H1 (cell line): ENCODE measurements around the gene IL18BP. TPM values are rescaled to one million over a fixed set of nuclear protein-coding genes. Genes with fewer than 3 reads are reported as not detected.

ENCODE experiments used
- CTCF ChIA-PET: fragments of 300-600 bp; sonication (Branson Sonifier 250); formaldehyde crosslinking; loops from one replicate; lab custom pipeline; 2021; ENCODE audit not compliant: partially characterized antibody; lab: Charles Lee
- POLR2A ChIA-PET: fragments of 300-600 bp; sonication (Branson Sonifier 250); formaldehyde crosslinking; loops from one replicate; lab custom pipeline; 2021; ENCODE audit warnings: inconsistent platforms; ENCODE audit not compliant: partially characterized antibody; lab: Charles Lee
- DNase-seq, 2 experiments: peaks; one replicate each; pipeline versions ENCODE4 v3.0.0 to v3.0.0-alpha.2; 2010 to 2022; ENCODE audit warnings: low spot score in 2 of 2, low read depth in 1 of 2, mixed read lengths in 1 of 2
- FAIRE-seq: peaks from 2 replicates; lab custom pipeline; 2011; peaks lifted over from hg19 to GRCh38; lab: Jason Lieb, UNC
- H2AFZ ChIP-seq: 2 replicates; pipeline ENCODE4 v1.8.1; 2012; ENCODE audit warnings: low read length, inconsistent platforms
- H2AK5ac ChIP-seq: 2 replicates; pipeline ENCODE4 v1.6.1; 2013; ENCODE audit warnings: low read depth, low read length
- H2BK120ac ChIP-seq: replicated peaks from 2 replicates; pipeline ENCODE3; 2013; ENCODE audit warnings: low read depth, low read length, inconsistent platforms
- H2BK12ac ChIP-seq: 2 replicates; pipeline ENCODE4 v1.6.1; 2013; ENCODE audit warnings: low read depth, low read length
- H2BK15ac ChIP-seq: 2 replicates; pipeline ENCODE4 v1.6.1; 2013; ENCODE audit warnings: low read length
- H2BK20ac ChIP-seq: 2 replicates; pipeline ENCODE4 v1.6.1; 2013; ENCODE audit warnings: low read length
- H2BK5ac ChIP-seq: 2 replicates; pipeline ENCODE4 v1.6.1; 2013; ENCODE audit warnings: low read depth, low read length
- H3K14ac ChIP-seq: 2 replicates; pipeline ENCODE4 v1.6.1; 2013; ENCODE audit warnings: inconsistent platforms; ENCODE audit not compliant: insufficient read length
- H3K18ac ChIP-seq: 2 replicates; pipeline ENCODE4 v1.6.1; 2013; ENCODE audit warnings: low read length; ENCODE audit errors: extremely low read depth
- H3K23ac ChIP-seq: 2 replicates; pipeline ENCODE4 v1.6.1; 2013; ENCODE audit warnings: inconsistent platforms; ENCODE audit not compliant: insufficient read length
- H3K23me2 ChIP-seq: 2 replicates; pipeline ENCODE4 v1.6.1; 2013; ENCODE audit warnings: low read depth, low read length
- H3K27ac ChIP-seq: 2 replicates; pipeline ENCODE4 v1.6.1; 2011; ENCODE audit warnings: low read depth, low read length, inconsistent platforms
- H3K27me3 ChIP-seq, 4 experiments: replicated peaks in 1 of 4; 1 replicate in 1 of 4; 2 replicates in 3 of 4; pipeline versions ENCODE4 v1.6.1 to v1.8.1; 2011 to 2013; ENCODE audit warnings: low read length in 3 of 4, mild to moderate bottlenecking in 3 of 4, inconsistent platforms in 2 of 4, mixed read lengths in 2 of 4, moderate library complexity in 1 of 4; ENCODE audit not compliant: control insufficient read depth in 3 of 4, insufficient read depth in 3 of 4; ENCODE audit errors: extremely low read depth in 1 of 4
- H3K36me3 ChIP-seq, 4 experiments: 2 replicates each; pipeline versions ENCODE4 v1.6.1 to v1.8.1; 2011 to 2013; ENCODE audit warnings: mild to moderate bottlenecking in 4 of 4, low read length in 3 of 4, moderate library complexity in 2 of 4, control low read depth in 1 of 4, inconsistent platforms in 1 of 4; ENCODE audit not compliant: insufficient read depth in 4 of 4, control insufficient read depth in 2 of 4
- H3K4ac ChIP-seq: replicated peaks from 2 replicates; pipeline ENCODE3; 2013; ENCODE audit warnings: low read length, low read depth, mixed read lengths, inconsistent platforms; ENCODE audit not compliant: insufficient read length
- H3K4me1 ChIP-seq, 4 experiments: replicated peaks in 1 of 4; 1 replicate in 1 of 4; 2 replicates in 3 of 4; pipeline versions ENCODE4 v1.6.1 to v1.8.1; 2011 to 2013; ENCODE audit warnings: low read length in 3 of 4, inconsistent platforms in 2 of 4, mixed read lengths in 1 of 4; ENCODE audit not compliant: insufficient read depth in 4 of 4, control insufficient read depth in 3 of 4
- H3K4me2 ChIP-seq, 2 experiments: 2 replicates each; pipeline versions ENCODE4 v1.6.1 to v1.8.1; 2011 to 2013; ENCODE audit warnings: low read depth in 2 of 2, low read length in 2 of 2, control low read depth in 1 of 2, inconsistent platforms in 1 of 2, mild to moderate bottlenecking in 1 of 2; ENCODE audit not compliant: insufficient read depth in 1 of 2
- H3K4me3 ChIP-seq, 4 experiments: fragments of 200-600, 300-600 bp in 1 of 4; sonication (generic), shearing (Covaris generic), sonication (Bioruptor Twin) in 1 of 4; 2 replicates each; pipeline versions ENCODE4 v1.5.1 to v1.8.1; 2011 to 2016; ENCODE audit warnings: low read length in 4 of 4, low read depth in 3 of 4, control low read depth in 2 of 4, inconsistent platforms in 2 of 4, mild to moderate bottlenecking in 2 of 4, mixed read lengths in 1 of 4, moderate library complexity in 1 of 4; ENCODE audit not compliant: insufficient read depth in 2 of 4; ENCODE audit errors: extremely low read depth in 1 of 4
- H3K56ac ChIP-seq: replicated peaks from 2 replicates; pipeline ENCODE3; 2013; ENCODE audit warnings: low read depth, mild to moderate bottlenecking, mixed read lengths, low read length, inconsistent platforms; ENCODE audit not compliant: insufficient read length
- H3K79me1 ChIP-seq: 2 replicates; pipeline ENCODE4 v1.6.1; 2013; ENCODE audit warnings: low read depth, low read length, control low read depth
- H3K79me2 ChIP-seq, 2 experiments: 2 replicates each; pipeline versions ENCODE4 v1.6.1 to v1.8.1; 2012 to 2013; ENCODE audit warnings: low read length in 2 of 2, mild to moderate bottlenecking in 2 of 2, inconsistent platforms in 1 of 2; ENCODE audit not compliant: insufficient read depth in 2 of 2, control insufficient read depth in 1 of 2
- H3K9ac ChIP-seq, 4 experiments: replicated peaks in 1 of 4; 1 replicate in 1 of 4; 2 replicates in 3 of 4; pipeline versions ENCODE4 v1.6.1 to v1.8.1; 2011 to 2013; ENCODE audit warnings: low read depth in 3 of 4, low read length in 3 of 4, control low read depth in 2 of 4, mild to moderate bottlenecking in 2 of 4, moderate library complexity in 2 of 4, inconsistent platforms in 1 of 4; ENCODE audit errors: extremely low read depth in 1 of 4
- H3K9me3 ChIP-seq, 2 experiments: 2 replicates each; pipeline versions ENCODE4 v1.6.1 to v1.8.1; 2012 to 2013; ENCODE audit warnings: mild to moderate bottlenecking in 2 of 2, moderate library complexity in 2 of 2, control low read depth in 1 of 2, inconsistent platforms in 1 of 2, low read depth in 1 of 2, low read length in 1 of 2, mixed read lengths in 1 of 2; ENCODE audit not compliant: insufficient read depth in 2 of 2
- H4K20me1 ChIP-seq, 2 experiments: replicated peaks in 1 of 2; 2 replicates each; pipeline versions ENCODE3 to v1.8.1; 2011 to 2013; ENCODE audit warnings: inconsistent platforms in 2 of 2, low read length in 2 of 2, mild to moderate bottlenecking in 1 of 2; ENCODE audit not compliant: insufficient read depth in 2 of 2, control insufficient read depth in 1 of 2
- H4K5ac ChIP-seq: 2 replicates; pipeline ENCODE4 v1.6.1; 2013; ENCODE audit warnings: low read length, low read depth, mixed read lengths, inconsistent platforms; ENCODE audit not compliant: insufficient read length
- H4K8ac ChIP-seq: 2 replicates; pipeline ENCODE4 v1.8.0; 2013; ENCODE audit warnings: mild to moderate bottlenecking, moderate library complexity, low read length, inconsistent platforms; ENCODE audit not compliant: insufficient read depth; ENCODE audit errors: extremely low read depth
- H4K91ac ChIP-seq: replicated peaks from 2 replicates; pipeline ENCODE3; 2013; ENCODE audit warnings: low read length, mixed read lengths, inconsistent platforms; ENCODE audit not compliant: insufficient read length
- BCL11A ChIP-seq, 2 experiments: IDR thresholded peaks; one replicate each; pipeline ENCODE4 v1.6.1; 2011; ENCODE audit warnings: low read depth in 2 of 2, low read length in 2 of 2, mild to moderate bottlenecking in 2 of 2
- EGR1 ChIP-seq: IDR thresholded peaks from 2 replicates; pipeline ENCODE4 v1.6.1; 2011; ENCODE audit warnings: low read depth, low read length, borderline replicate concordance
- KDM1A ChIP-seq: fragments of 200-600, 300-600 bp; sonication (generic); IDR thresholded peaks from 2 replicates; pipeline ENCODE4 v1.7.1; 2016; ENCODE audit warnings: mild to moderate bottlenecking, low read length, borderline replicate concordance
- NRF1 ChIP-seq: IDR thresholded peaks from 2 replicates; pipeline ENCODE4 v1.6.1; 2011; ENCODE audit warnings: mild to moderate bottlenecking, low read depth, low read length, improper control_type of control experiment
- POLR2AphosphoS5 ChIP-seq: IDR thresholded peaks from 2 replicates; pipeline ENCODE4 v1.6.1; 2011; ENCODE audit warnings: low read depth, low read length
- SP1 ChIP-seq: IDR thresholded peaks from 2 replicates; pipeline ENCODE4 v1.6.1; 2011; ENCODE audit warnings: low read depth, low read length
- SUZ12 ChIP-seq: fragments of 200-600 bp; sonication (generic); IDR thresholded peaks from 2 replicates; pipeline ENCODE4 v1.6.1; 2012; ENCODE audit warnings: mild to moderate bottlenecking, inconsistent platforms, low read length, moderate library complexity, mixed read lengths
- TAF7 ChIP-seq: optimal IDR thresholded peaks from 2 replicates; pipeline ENCODE3; 2011; ENCODE audit warnings: low read depth, mild to moderate bottlenecking, inconsistent platforms, low read length, moderate library complexity, borderline replicate concordance
- YY1 ChIP-seq: IDR thresholded peaks from 2 replicates; pipeline ENCODE4 v1.6.1; 2011; ENCODE audit warnings: low read depth, mild to moderate bottlenecking, low read length
- ZNF274 ChIP-seq: IDR thresholded peaks from 2 replicates; pipeline ENCODE4 v1.7.0; 2012; ENCODE audit warnings: low read length, borderline replicate concordance; ENCODE audit errors: extremely low read depth
- WGBS, 2 experiments: shearing (Covaris generic) in 1 of 2; methylation state at CpG; one replicate each; pipeline versions ENCODE4 v1.1.6 to v1.1.7; 2013 to 2015; ENCODE audit warnings: low lambda C conversion rate in 2 of 2, mixed read lengths in 2 of 2, inconsistent platforms in 1 of 2, low coverage in 1 of 2, missing lambda C conversion rate in 1 of 2; ENCODE audit not compliant: insufficient replicate concordance in 2 of 2, insufficient coverage in 1 of 2, insufficient read length in 1 of 2; ENCODE audit errors: extremely low coverage in 1 of 2, missing lambda C conversion rate in 1 of 2; 5-methylcytosine and 5-hydroxymethylcytosine counted together
- polyA plus RNA-seq, 7 experiments: library from polyadenylated mRNA; depleted of rRNA in 3 of 7; stranded (reverse) in 5 of 7; unstranded in 2 of 7; fragments of >200 nt in 5 of 7; fragments of 200-250 nt in 2 of 7; gene quantifications; 1 replicate in 5 of 7; 2 replicates in 1 of 7; 4 replicates in 1 of 7; pipeline versions ENCODE4 v1.2.1 to v1.2.3, GENCODE V29; 2011 to 2013; ENCODE audit warnings: missing spikeins in 2 of 7, mixed read lengths in 2 of 7
- total RNA-seq: library from RNA; stranded (reverse); fragmentation: NEBNext Ultra II Directional; extraction: Animal tissue kit (Norgen Biotek cat#: 25700); gene quantifications from 2 replicates; pipeline ENCODE4 v1.2.1, GENCODE V29; 2021
- TF ChIP-seq, protein P1 (sequence below): IDR thresholded peaks from 2 replicates; pipeline ENCODE4 v1.6.1; 2011; ENCODE audit warnings: low read depth, mild to moderate bottlenecking, low read length; ENCODE audit not compliant: insufficient read depth

IL18BP gene
- total and polyA plus RNA-seq, 2 of the 8 experiments (the other 6 are each of a cell fraction or from before 2014, with no cell fraction given) = 9.8 to 17.0 TPM

- 76% methylated on average over 1 of the region's 1 CpG; no CpG with 5 or more reads in 1 of the 2 experiments for WGBS, 2 experiments
- no peaks in the 10 kb centered on the region for H3K4me1 ChIP-seq
- DNase-seq (no peak), FAIRE-seq (no peak)
- H2BK15ac ChIP-seq = no peak overlapping the region
- H4K8ac ChIP-seq = no peak overlapping the region
- H2AK5ac ChIP-seq = no peak overlapping the region
- ChIA-PET CTCF (interaction anchor here (0.6 to 25.0 kb wide), 11 partner anchors 14 to 384 kb away, joined by 3 to 423 read pairs (median 5); partner anchors contain the start of gene LAMTOR1), POLR2A (interaction anchor here (1.1 to 2.5 kb wide), 6 partner anchors 9 to 70 kb away, joined by 3 to 12 read pairs (median 7); no protein-coding TSS in a partner anchor)
- H3K9me3 ChIP-seq = no peaks in the 10 kb centered on the region
- H3K4ac ChIP-seq = no peak overlapping the region
- no peak overlapping the region for H4K5ac ChIP-seq
- H3K56ac ChIP-seq = no peak overlapping the region
- H2BK5ac ChIP-seq = no peak overlapping the region
- H2BK20ac ChIP-seq = no peak overlapping the region
- H3K4me2 ChIP-seq = no peak overlapping the region
- peaks cover 2 to 5% of the 10 kb centered on the region in 2 experiments for H4K20me1 ChIP-seq
- no peak overlapping the region for H2BK120ac ChIP-seq
- no peak overlapping the region for H3K14ac ChIP-seq
- peaks cover 4 to 33% (median 23%) of the 10 kb centered on the region in 4 experiments; a peak in 7 of 8 replicates for H3K36me3 ChIP-seq
- no peak overlapping the region for H2BK12ac ChIP-seq
- peaks cover 0 to 3% of the 10 kb centered on the region in 2 experiments; a peak in 1 of 4 replicates for H3K79me2 ChIP-seq
- H3K23me2 ChIP-seq = no peaks in the 10 kb centered on the region
- no peak overlapping the region for H3K4me3 ChIP-seq
- H3K18ac ChIP-seq = no peak overlapping the region
- H3K79me1 ChIP-seq = no peaks in the 10 kb centered on the region; the same call in 1 of the 2 replicates
- no peak overlapping the region for H4K91ac ChIP-seq
- H3K27ac ChIP-seq = no peak overlapping the region
- peak overlapping the region in 1 of 4 experiments; percentile 61; a peak in 1 of 7 replicates for H3K9ac ChIP-seq
- no peak overlapping the region for H3K23ac ChIP-seq
- H3K27me3 ChIP-seq = no peaks in the 10 kb centered on the region
- TF ChIP-seq BCL11A (IDR thresholded peaks at IDR 0.05; ENCODE audit: low read depth in 2 of 2, low read length in 2 of 2) = no peak
- no peak for TF ChIP-seq NRF1
- no peak for TF ChIP-seq TAF7
- TF ChIP-seq, protein P1, sequence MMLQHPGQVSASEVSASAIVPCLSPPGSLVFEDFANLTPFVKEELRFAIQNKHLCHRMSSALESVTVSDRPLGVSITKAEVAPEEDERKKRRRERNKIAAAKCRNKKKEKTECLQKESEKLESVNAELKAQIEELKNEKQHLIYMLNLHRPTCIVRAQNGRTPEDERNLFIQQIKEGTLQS = no peak
- TF ChIP-seq POLR2AphosphoS5 = no peak
- TF ChIP-seq YY1 = no peak
- no peak for TF ChIP-seq SP1
- TF ChIP-seq ZNF274 = no peak
- no peak for TF ChIP-seq SUZ12
- no peak for TF ChIP-seq KDM1A
- TF ChIP-seq EGR1 = no peak
- no peak overlapping the region for H2AFZ ChIP-seq
These were observed 31.9 kb downstream of the IL18BP start for GRCh38 chr11:72030472-72031045.
